Brain microvascular endothelial cell (primary cell): ENCODE results near the gene FAM167B.
A peak's percentile ranks its signal among the peaks of the same experiment; 100 is the strongest.

Experiments used
- DNase-seq: peaks from one replicate; pipeline ENCODE4 v3.0.0-alpha.2; 2020
- H3K27ac ChIP-seq: fragments of 250-450 bp; sonication (Bioruptor Pico); 2 replicates; pipeline ENCODE4 v1.5.1; 2020; ENCODE audit warnings: mild to moderate bottlenecking, moderate library complexity
- H3K27me3 ChIP-seq: fragments of 250-450 bp; sonication (Bioruptor Pico); replicated peaks from 2 replicates; pipeline ENCODE4 v1.5.1; 2020; ENCODE audit warnings: mild to moderate bottlenecking
- H3K36me3 ChIP-seq: fragments of 250-450 bp; sonication (Bioruptor Pico); replicated peaks from 2 replicates; pipeline ENCODE4 v1.5.1; 2020; ENCODE audit warnings: mild to moderate bottlenecking
- H3K4me3 ChIP-seq: 2 replicates; pipeline ENCODE4 v1.5.1; 2011; ENCODE audit warnings: low read depth, mild to moderate bottlenecking, control low read depth, low read length, moderate library complexity
- CTCF ChIP-seq: IDR thresholded peaks from 2 replicates; pipeline ENCODE4 v1.5.1; 2011; ENCODE audit warnings: low read depth, mild to moderate bottlenecking, moderate library complexity, low read length, control low read depth, inconsistent platforms; ENCODE audit errors: missing control alignments
- in situ Hi-C: cut with HindIII; loops from 2 replicates; pipeline ENCODE4 v1.10.0; 2017; ENCODE audit warnings: low sequenced_read_pairs, low pct_ligation_motif_present

The FAM167B gene

GRCh38 chr1:32246888-32247273 lies at the start of gene FAM167B:
FAM167B (plus strand) TSS chr1:32247222; CDS start chr1:32247422, 200 bp downstream.
- no peak for DNase-seq
- Histone ChIP-seq H3K27ac (no peak within 1 kb of the TSS), H3K27me3 (no peaks in the 10 kb centered on the region), H3K36me3 (no peaks in the 10 kb centered on the region), H3K4me3 (no peak within 1 kb of the TSS)
- no peak for TF ChIP-seq CTCF
- in situ Hi-C loops: no loop called here

GRCh38 chr1:32197837-32198236 lies 49.2 kb upstream of the FAM167B start:
- Histone ChIP-seq H3K27ac (no peak overlapping the region), H3K27me3 (no peaks in the 10 kb centered on the region), H3K4me3 (no peak overlapping the region), H3K36me3 (peaks cover 49% of the 10 kb centered on the region)
- DNase-seq: no peak
- in situ Hi-C loops: no loop called here
- no peak for TF ChIP-seq CTCF

GRCh38 chr1:32198237-32199042 lies 48.6 kb upstream of the FAM167B start:
- Histone ChIP-seq H3K27me3 (no peaks in the 10 kb centered on the region), H3K36me3 (peaks cover 43% of the 10 kb centered on the region), H3K4me3 (no peak overlapping the region), H3K27ac (no peak overlapping the region)
- no peak for DNase-seq
- no peak for TF ChIP-seq CTCF
- in situ Hi-C loops: no loop called here

- in situ Hi-C loops: no loop called here
- H3K27me3 ChIP-seq: no peaks in the 10 kb centered on the region
- peaks cover 37% of the 10 kb centered on the region for H3K36me3 ChIP-seq
- H3K27ac ChIP-seq: no peak overlapping the region
- no peak for TF ChIP-seq CTCF
- DNase-seq: no peak
- H3K4me3 ChIP-seq: no peak overlapping the region
Observed at GRCh38 chr1:32199043-32199716, 47.8 kb upstream of the FAM167B start.

GRCh38 chr1:32199717-32200072 lies 47.3 kb upstream of the FAM167B start:
- in situ Hi-C loops: no loop called here
- TF ChIP-seq CTCF: no peak
- Histone ChIP-seq H3K27me3 (no peaks in the 10 kb centered on the region), H3K4me3 (peak overlapping the region; percentile 72), H3K36me3 (peaks cover 32% of the 10 kb centered on the region), H3K27ac (peak overlapping the region; percentile 86)
- DNase-seq: no peak
